Cardiac muscle cell (in vitro differentiated cells and primary cell): ENCODE data around the gene KCNH8. TPM values are rescaled to one million over a fixed set of nuclear protein-coding genes. Genes with fewer than 3 reads are reported as not detected.

ENCODE experiments used
- DNase-seq, 2 donors: peaks; one replicate each; pipeline versions ENCODE4 v3.0.0 to v3.0.0-alpha.2; 2010 to 2017; ENCODE audit warnings: low read depth in 1 of 2, low spot score in 1 of 2
- H3K27ac ChIP-seq: fragments of 200-600 bp; sonication (generic); 2 replicates; pipeline ENCODE4 v1.5.1; 2016
- H3K27me3 ChIP-seq: fragments of 200-600 bp; sonication (generic); 2 replicates; pipeline ENCODE4 v1.6.0; 2016; ENCODE audit warnings: control low read depth
- H3K36me3 ChIP-seq: fragments of 200-600 bp; sonication (generic); 2 replicates; pipeline ENCODE4 v1.5.1; 2016; ENCODE audit warnings: control low read depth
- H3K4me1 ChIP-seq: fragments of 200-600 bp; sonication (generic); 2 replicates; pipeline ENCODE4 v1.8.1; 2017; ENCODE audit warnings: low read depth, mild to moderate bottlenecking, mixed run types
- H3K4me3 ChIP-seq: fragments of 200-600 bp; sonication (generic); 2 replicates; pipeline ENCODE4 v1.5.1; 2016; ENCODE audit warnings: mild to moderate bottlenecking
- H3K9me3 ChIP-seq: fragments of 200-600 bp; sonication (generic); 2 replicates; pipeline ENCODE4 v1.5.1; 2017; ENCODE audit warnings: low read depth, mild to moderate bottlenecking, control low read depth
- CTCF ChIP-seq: IDR thresholded peaks from 2 replicates; pipeline ENCODE4 v1.5.1; 2012; ENCODE audit warnings: low read depth, mild to moderate bottlenecking, low read length
- polyA plus RNA-seq: library from polyadenylated mRNA; unstranded; fragments of >200 nt; fragmentation: Nextera tagmentation; extraction: Ambion mirVana; gene quantifications from 2 replicates; pipeline ENCODE4 v1.2.1, GENCODE V29; 2016
- total RNA-seq: library from RNA; depleted of rRNA; stranded (reverse); fragments of >200 nt; gene quantifications from 2 replicates; pipeline ENCODE4 v1.2.3, GENCODE V29; 2016

Gene KCNH8
- total and polyA plus RNA-seq, 2 experiments from 2014 or later = 0.86 TPM; not detected in 1

GRCh38 chr3:19573644-19574043, 425.3 kb downstream of the KCNH8 start:
- Histone ChIP-seq H3K9me3 (no peaks in the 10 kb centered on the region), H3K36me3 (no peaks in the 10 kb centered on the region), H3K27ac (no peak overlapping the region), H3K27me3 (no peaks in the 10 kb centered on the region), H3K4me1 (no peaks in the 10 kb centered on the region), H3K4me3 (no peak overlapping the region)
- no peak for DNase-seq
- TF ChIP-seq CTCF = no peak

GRCh38 chr3:19574268-19574667, 426.0 kb downstream of the KCNH8 start:
- TF ChIP-seq CTCF = no peak

GRCh38 chr3:19576343-19576742, 428.0 kb downstream of the KCNH8 start:
- no peak for DNase-seq
- Histone ChIP-seq H3K4me1 (no peaks in the 10 kb centered on the region), H3K36me3 (no peaks in the 10 kb centered on the region), H3K27ac (no peak overlapping the region), H3K27me3 (no peaks in the 10 kb centered on the region), H3K4me3 (no peak overlapping the region), H3K9me3 (no peaks in the 10 kb centered on the region)
- no peak for TF ChIP-seq CTCF

More at GRCh38 chr3:19574268-19574667, 426.0 kb downstream of the KCNH8 start:
- H3K36me3 ChIP-seq = no peaks in the 10 kb centered on the region
- H3K27me3 ChIP-seq = no peaks in the 10 kb centered on the region
- DNase-seq = no peak
- no peaks in the 10 kb centered on the region for H3K4me1 ChIP-seq
- H3K9me3 ChIP-seq = no peaks in the 10 kb centered on the region
- H3K4me3 ChIP-seq = no peak overlapping the region
- H3K27ac ChIP-seq = no peak overlapping the region
